ENCODE measurements around the gene NPTN.
A peak's percentile ranks its signal among the peaks of the same experiment; 100 is the strongest.

DNA sequence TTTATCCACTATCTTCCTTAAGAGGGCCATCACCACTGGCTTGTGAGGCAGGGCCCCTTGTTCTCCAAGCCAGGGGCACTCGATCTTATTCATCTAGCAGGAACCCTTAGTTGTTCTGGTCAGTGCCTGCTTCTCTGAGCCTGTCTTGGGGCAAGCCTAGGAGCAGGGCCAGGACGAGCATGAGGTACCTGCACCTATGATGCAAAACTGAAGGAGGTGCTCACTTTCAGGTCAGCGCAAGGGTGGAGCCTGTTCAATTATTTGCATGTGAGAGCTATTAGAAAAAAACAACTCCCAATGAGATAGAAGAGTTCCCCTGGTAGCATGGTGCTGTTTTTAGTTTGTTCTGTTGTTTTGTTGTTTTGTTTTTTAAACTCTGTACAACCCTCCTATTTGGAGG is 46.0 kb upstream of the NPTN start:
- no peak for TF ChIP-seq EZH2 (IDR thresholded peaks at IDR 0.05; ENCODE audit: low read depth, unreplicated experiment)
- TF ChIP-seq, protein P1, sequence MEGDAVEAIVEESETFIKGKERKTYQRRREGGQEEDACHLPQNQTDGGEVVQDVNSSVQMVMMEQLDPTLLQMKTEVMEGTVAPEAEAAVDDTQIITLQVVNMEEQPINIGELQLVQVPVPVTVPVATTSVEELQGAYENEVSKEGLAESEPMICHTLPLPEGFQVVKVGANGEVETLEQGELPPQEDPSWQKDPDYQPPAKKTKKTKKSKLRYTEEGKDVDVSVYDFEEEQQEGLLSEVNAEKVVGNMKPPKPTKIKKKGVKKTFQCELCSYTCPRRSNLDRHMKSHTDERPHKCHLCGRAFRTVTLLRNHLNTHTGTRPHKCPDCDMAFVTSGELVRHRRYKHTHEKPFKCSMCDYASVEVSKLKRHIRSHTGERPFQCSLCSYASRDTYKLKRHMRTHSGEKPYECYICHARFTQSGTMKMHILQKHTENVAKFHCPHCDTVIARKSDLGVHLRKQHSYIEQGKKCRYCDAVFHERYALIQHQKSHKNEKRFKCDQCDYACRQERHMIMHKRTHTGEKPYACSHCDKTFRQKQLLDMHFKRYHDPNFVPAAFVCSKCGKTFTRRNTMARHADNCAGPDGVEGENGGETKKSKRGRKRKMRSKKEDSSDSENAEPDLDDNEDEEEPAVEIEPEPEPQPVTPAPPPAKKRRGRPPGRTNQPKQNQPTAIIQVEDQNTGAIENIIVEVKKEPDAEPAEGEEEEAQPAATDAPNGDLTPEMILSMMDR (conservative IDR thresholded peaks at IDR 0.05; ENCODE audit: low read depth in 2 of 2) = 0 out of 4 replicates have a peak, but pooled peaks of 1 of the 2 experiments have one; percentile 12
- TF ChIP-seq CREB1 (CRISPR knock-in tag; IDR thresholded peaks at IDR 0.05; ENCODE audit: low read depth) = no peak
- no peak for TF ChIP-seq POLR2AphosphoS5 (IDR thresholded peaks at IDR 0.05; ENCODE audit: low read depth)
- no peak for TF ChIP-seq ZNF331 (CRISPR knock-in tag; IDR thresholded peaks at IDR 0.05; ENCODE audit: low read depth)
- TF ChIP-seq, protein P2, sequence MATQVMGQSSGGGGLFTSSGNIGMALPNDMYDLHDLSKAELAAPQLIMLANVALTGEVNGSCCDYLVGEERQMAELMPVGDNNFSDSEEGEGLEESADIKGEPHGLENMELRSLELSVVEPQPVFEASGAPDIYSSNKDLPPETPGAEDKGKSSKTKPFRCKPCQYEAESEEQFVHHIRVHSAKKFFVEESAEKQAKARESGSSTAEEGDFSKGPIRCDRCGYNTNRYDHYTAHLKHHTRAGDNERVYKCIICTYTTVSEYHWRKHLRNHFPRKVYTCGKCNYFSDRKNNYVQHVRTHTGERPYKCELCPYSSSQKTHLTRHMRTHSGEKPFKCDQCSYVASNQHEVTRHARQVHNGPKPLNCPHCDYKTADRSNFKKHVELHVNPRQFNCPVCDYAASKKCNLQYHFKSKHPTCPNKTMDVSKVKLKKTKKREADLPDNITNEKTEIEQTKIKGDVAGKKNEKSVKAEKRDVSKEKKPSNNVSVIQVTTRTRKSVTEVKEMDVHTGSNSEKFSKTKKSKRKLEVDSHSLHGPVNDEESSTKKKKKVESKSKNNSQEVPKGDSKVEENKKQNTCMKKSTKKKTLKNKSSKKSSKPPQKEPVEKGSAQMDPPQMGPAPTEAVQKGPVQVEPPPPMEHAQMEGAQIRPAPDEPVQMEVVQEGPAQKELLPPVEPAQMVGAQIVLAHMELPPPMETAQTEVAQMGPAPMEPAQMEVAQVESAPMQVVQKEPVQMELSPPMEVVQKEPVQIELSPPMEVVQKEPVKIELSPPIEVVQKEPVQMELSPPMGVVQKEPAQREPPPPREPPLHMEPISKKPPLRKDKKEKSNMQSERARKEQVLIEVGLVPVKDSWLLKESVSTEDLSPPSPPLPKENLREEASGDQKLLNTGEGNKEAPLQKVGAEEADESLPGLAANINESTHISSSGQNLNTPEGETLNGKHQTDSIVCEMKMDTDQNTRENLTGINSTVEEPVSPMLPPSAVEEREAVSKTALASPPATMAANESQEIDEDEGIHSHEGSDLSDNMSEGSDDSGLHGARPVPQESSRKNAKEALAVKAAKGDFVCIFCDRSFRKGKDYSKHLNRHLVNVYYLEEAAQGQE (IDR thresholded peaks at IDR 0.05; ENCODE audit: unreplicated experiment) = no peak
- TF ChIP-seq EZH2phosphoT487 (IDR thresholded peaks at IDR 0.05; ENCODE audit: unreplicated experiment) = no peak

Measured in GM23338 (cell line).